Esophagus (tissue), 2 donors: ENCODE data around the gene SUMO4. TPM values are rescaled to one million over a fixed set of nuclear protein-coding genes. Genes with fewer than 3 reads are reported as not detected.

Experiments used
- H3K27ac ChIP-seq, 2 donors: one replicate each; pipeline ENCODE4 v1.5.1; 2013; ENCODE audit warnings: low read depth in 2 of 2, mild to moderate bottlenecking in 2 of 2, inconsistent platforms in 1 of 2, low read length in 1 of 2, moderate library complexity in 1 of 2
- H3K27me3 ChIP-seq, 2 donors: one replicate each; pipeline ENCODE4 v1.6.1; 2013; ENCODE audit warnings: low read length in 2 of 2, control low read depth in 1 of 2, mild to moderate bottlenecking in 1 of 2; ENCODE audit not compliant: insufficient read depth in 2 of 2, control insufficient read depth in 1 of 2
- H3K36me3 ChIP-seq, 2 donors: one replicate each; pipeline ENCODE4 v1.6.1; 2013; ENCODE audit warnings: low read length in 1 of 2; ENCODE audit not compliant: control insufficient read depth in 2 of 2, insufficient read depth in 2 of 2
- H3K4me1 ChIP-seq, 2 donors: one replicate each; pipeline ENCODE4 v1.6.1; 2013; ENCODE audit warnings: low read length in 1 of 2; ENCODE audit not compliant: control insufficient read depth in 2 of 2, insufficient read depth in 2 of 2
- H3K4me3 ChIP-seq, 2 donors: one replicate each; pipeline ENCODE4 v1.5.1; 2013; ENCODE audit warnings: low read length in 2 of 2, mild to moderate bottlenecking in 2 of 2, low read depth in 1 of 2, moderate library complexity in 1 of 2
- H3K9me3 ChIP-seq, 2 donors: one replicate each; pipeline ENCODE4 v1.6.1; 2013; ENCODE audit warnings: mild to moderate bottlenecking in 2 of 2, low read depth in 1 of 2, low read length in 1 of 2, moderate library complexity in 1 of 2; ENCODE audit not compliant: control insufficient read depth in 2 of 2, insufficient read depth in 1 of 2
- WGBS, 2 donors: extraction: QIAGEN DNeasy Blood & Tissue Kit; methylation state at CpG; one replicate each; pipeline ENCODE4 v1.1.7; 2013; 5-methylcytosine and 5-hydroxymethylcytosine counted together
- polyA plus RNA-seq, 2 donors: library from polyadenylated mRNA; stranded (reverse); fragments of 200-250 nt; gene quantifications; one replicate each; pipeline ENCODE4 v1.2.3, GENCODE V29; 2013
- donor health status: healthy with polysubstance abuse.
- donor health status: Bipolar disorder and iron deficiency.

Gene SUMO4
- polyA plus RNA-seq, 2 donors, result 0.24 TPM; not detected in 1

DNA sequence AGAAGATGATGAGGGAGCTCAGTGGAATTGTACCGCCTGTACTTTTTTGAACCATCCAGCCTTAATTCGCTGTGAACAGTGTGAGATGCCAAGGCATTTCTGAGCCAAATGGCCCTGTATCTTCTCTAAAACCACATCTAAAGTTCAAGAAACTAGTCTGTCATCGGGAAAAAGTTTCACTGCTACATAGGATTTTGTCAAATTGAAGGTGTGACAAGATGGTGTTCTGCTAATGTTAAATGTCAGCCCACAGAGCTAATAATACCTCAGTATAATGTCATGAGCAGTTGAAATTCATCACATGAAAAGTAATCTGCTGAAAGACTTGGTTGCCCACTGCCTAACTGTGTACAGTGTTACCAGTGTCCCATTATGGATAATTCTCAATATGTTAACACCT is 9.6 kb downstream of the SUMO4 start:
- Histone ChIP-seq H3K4me1 (no peaks in the 10 kb centered on the region), H3K27ac (no peak overlapping the region), H3K27me3 (no peaks in the 10 kb centered on the region), H3K9me3 (no peaks in the 10 kb centered on the region), H3K4me3 (no peak overlapping the region), H3K36me3 (peaks cover 0 to 4% of the 10 kb centered on the region in 2 donors)
- 94 to 97% methylated on average over 3 of the region's 3 CpGs for WGBS, 2 donors

DNA sequence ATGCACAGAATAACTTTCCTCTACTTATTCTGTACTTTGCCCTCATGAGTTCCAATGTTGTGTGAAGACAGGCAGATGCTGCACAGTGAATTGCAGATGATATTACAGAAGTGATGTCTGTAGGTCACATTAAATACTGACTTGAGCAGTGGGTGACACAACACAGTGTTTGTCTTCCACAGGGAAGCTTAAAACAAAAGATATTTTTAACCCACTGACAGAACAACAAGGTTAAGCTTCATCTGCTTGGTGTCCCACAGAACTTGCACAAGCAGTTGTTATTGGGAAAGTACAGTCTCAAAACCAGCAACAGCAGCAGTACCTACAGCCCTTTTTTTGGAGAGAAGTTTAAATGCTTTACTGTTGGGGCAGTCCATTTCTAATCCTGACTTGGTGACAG is 10.5 kb downstream of the SUMO4 start:
- H3K36me3 ChIP-seq, result peaks cover 0 to 4% of the 10 kb centered on the region in 2 donors
- H3K4me1 ChIP-seq, result no peaks in the 10 kb centered on the region
- no peaks in the 10 kb centered on the region for H3K9me3 ChIP-seq
- H3K27me3 ChIP-seq, result no peaks in the 10 kb centered on the region
- H3K4me3 ChIP-seq, result no peak overlapping the region
- H3K27ac ChIP-seq, result no peak overlapping the region

DNA sequence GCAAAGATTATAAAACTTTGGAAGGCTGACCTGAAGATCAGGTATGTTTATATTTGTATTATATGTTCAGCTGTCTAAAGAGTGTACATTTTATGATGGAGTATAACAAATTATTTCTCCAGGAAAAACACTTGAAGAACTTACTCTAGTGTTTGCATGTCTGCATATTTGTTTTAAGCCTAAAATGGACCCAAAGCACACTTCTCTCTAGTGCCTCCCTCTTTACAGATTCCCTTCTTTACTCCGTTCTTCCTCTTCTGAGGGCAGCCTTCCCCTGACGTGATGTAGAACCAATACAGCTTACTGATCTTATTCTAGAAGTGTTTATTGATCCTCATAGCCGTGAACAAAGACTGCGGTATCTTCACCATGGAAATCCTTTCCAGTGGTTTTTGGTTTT is 13.9 kb downstream of the SUMO4 start:
- H3K9me3 ChIP-seq, result no peaks in the 10 kb centered on the region
- H3K27me3 ChIP-seq, result no peaks in the 10 kb centered on the region
- H3K36me3 ChIP-seq, result peaks cover 0 to 4% of the 10 kb centered on the region in 2 donors
- no peak overlapping the region for H3K4me3 ChIP-seq
- WGBS, 2 donors, result 69 to 93% methylated on average over 4 of the region's 4 CpGs
- H3K4me1 ChIP-seq, result no peaks in the 10 kb centered on the region
- no peak overlapping the region for H3K27ac ChIP-seq

DNA sequence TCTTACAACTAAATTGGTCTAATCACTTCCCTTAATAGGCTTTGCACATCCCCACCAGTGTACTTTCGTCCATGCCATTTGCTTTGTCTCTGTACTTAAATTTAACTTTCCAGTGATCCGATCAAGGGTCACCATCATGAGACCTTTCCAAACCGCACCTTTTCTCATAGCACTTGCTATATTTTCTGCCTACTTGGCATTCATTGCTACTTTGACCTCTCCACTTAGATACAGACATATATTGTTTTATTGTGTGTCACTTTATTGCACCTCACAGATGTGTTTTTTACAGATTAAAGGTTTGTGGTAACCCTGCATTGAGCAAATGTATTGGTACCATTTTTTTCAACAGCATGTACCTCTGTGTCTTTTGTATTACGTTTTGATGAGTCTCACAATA is 14.8 kb downstream of the SUMO4 start:
- no peaks in the 10 kb centered on the region for H3K4me1 ChIP-seq
- no peaks in the 10 kb centered on the region for H3K9me3 ChIP-seq
- WGBS, 2 donors, result 90 to 93% methylated on average over 4 of the region's 4 CpGs
- peaks cover 0 to 3% of the 10 kb centered on the region in 2 donors for H3K36me3 ChIP-seq
- no peak overlapping the region for H3K4me3 ChIP-seq
- H3K27me3 ChIP-seq, result no peaks in the 10 kb centered on the region
- H3K27ac ChIP-seq, result no peak overlapping the region

DNA sequence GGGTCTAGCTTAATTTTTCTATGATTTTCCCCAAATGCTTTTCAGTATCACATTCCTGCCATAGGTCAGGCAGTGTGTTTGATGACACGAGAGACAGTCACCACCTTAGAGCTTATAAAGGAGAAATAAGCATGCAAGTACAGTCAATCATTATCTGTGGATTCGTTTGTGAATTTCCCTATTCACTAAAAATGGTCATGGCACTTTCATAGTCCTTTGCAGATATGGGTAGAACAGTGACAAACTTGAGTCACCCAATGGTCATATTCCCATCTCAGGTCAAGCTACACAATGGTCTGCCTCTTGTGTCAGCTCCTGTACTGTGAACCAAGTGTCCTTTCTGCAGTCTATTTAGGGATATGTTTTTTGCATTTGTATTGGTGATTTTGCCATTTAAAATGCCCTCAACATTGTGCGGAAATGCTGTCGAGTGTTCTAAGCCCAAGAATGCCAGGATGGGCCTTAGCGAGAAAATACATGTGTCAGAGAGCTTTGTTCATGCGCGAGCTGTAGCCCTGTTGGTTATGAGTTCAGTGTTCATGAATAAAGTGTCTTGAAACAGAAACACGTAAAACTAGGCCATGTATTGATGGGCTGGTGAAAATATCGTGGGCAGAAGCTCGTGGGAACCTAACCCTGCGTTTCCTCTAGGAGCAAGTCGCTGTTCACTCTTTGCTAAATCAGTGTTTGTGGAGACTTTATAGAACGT is 19.8 kb downstream of the SUMO4 start:
- Histone ChIP-seq H3K9me3 (no peaks in the 10 kb centered on the region), H3K4me1 (no peaks in the 10 kb centered on the region), H3K4me3 (no peak overlapping the region), H3K27ac (no peak overlapping the region), H3K27me3 (no peaks in the 10 kb centered on the region), H3K36me3 (no peaks in the 10 kb centered on the region)
- 83 to 87% methylated on average over 13 of the region's 13 CpGs for WGBS, 2 donors

DNA sequence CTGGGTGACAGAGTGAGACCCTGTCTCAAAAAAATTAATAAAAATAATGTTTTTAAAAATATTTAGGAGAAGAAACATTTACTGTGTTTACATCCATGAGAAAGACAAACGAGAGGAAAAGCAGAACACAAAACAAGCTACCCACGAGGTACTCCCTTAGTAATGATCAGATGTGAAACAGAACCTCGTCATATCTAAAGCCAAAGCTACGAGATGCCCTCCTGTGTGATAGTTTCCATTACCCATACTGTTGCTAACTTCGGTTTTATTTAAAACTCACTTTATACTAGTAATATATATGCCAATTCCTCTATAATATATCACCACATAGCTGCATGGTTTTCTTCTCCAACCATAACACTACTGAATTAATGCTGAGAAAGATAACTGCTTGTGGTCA is 21.1 kb downstream of the SUMO4 start:
- WGBS, 2 donors, result 74 to 77% methylated on average over 5 of the region's 5 CpGs
- H3K4me3 ChIP-seq, result no peak overlapping the region
- H3K36me3 ChIP-seq, result no peaks in the 10 kb centered on the region
- no peak overlapping the region for H3K27ac ChIP-seq
- no peaks in the 10 kb centered on the region for H3K27me3 ChIP-seq
- H3K4me1 ChIP-seq, result no peaks in the 10 kb centered on the region
- no peaks in the 10 kb centered on the region for H3K9me3 ChIP-seq

DNA sequence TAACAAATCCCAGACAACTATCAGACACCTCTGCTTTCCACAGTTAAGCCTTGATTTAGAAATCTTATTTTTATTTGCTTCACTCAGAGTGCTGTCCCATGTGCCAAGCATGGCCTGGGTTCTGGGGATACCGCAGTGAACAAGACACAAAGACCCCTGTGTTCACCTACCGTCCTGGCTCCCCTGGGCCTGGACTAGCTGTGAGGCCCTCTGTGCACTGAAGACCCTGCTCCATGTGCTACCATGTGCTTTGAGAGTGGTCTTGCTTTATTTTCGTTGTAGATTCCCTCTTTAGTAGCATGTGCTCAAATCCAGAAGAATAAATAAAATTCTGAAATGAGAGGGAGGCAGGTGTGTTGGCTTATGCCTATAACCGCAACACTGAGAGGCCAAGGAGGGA is 22.5 kb downstream of the SUMO4 start:
- H3K27me3 ChIP-seq, result no peaks in the 10 kb centered on the region
- H3K9me3 ChIP-seq, result no peaks in the 10 kb centered on the region
- H3K4me1 ChIP-seq, result no peaks in the 10 kb centered on the region
- no peak overlapping the region for H3K4me3 ChIP-seq
- no peak overlapping the region for H3K27ac ChIP-seq
- WGBS, 2 donors, result 89 to 90% methylated on average over 4 of the region's 4 CpGs
- H3K36me3 ChIP-seq, result no peaks in the 10 kb centered on the region

DNA sequence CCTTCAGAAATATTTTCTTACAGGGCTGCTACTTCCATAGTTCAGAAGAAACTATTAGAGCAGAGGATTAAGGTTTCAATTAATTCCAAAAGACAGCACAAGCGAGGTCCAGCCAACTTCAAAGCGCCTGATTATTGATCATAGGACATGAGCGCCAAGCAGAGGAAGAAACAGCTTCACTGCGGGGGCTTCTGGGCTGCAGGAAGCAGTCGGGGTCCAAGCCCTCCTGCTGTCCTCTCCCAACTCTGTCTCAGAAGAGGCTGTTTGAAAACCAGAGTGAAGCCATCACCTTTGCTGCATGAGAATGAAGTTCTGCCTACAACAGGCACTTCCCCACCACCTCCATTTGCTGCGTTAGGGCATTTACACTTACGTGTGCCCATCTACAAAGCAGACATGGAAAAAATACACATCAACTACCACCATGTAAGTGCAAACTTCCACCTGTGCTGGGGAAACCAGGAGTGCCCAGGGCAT is 23.9 kb downstream of the SUMO4 start:
- H3K4me3 ChIP-seq, result no peak overlapping the region
- no peaks in the 10 kb centered on the region for H3K36me3 ChIP-seq
- H3K27me3 ChIP-seq, result no peaks in the 10 kb centered on the region
- 51 to 55% methylated on average over 7 of the region's 7 CpGs for WGBS, 2 donors
- H3K27ac ChIP-seq, result no peak overlapping the region
- H3K9me3 ChIP-seq, result no peaks in the 10 kb centered on the region
- H3K4me1 ChIP-seq, result no peaks in the 10 kb centered on the region

DNA sequence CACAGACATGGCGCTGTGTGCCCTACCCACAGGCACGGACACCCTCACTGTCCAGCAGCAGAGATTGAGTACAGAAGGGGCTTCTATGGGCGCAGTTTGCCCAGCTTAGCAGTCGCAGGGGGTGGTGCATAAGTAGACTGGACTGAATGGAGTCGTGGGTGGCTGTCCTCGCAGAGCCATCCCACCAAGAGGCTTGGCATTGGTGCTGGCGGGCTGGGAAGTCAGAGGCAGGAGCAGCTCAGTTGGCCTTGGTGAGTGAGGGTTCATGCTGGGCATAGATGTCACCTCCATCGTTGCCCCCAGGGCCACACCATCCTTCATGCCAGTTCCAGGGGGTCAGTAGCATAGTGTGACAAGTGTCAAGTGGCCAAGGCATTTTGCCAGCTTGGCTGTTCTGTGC is 25.2 kb downstream of the SUMO4 start:
- Histone ChIP-seq H3K27ac (no peak overlapping the region), H3K9me3 (no peaks in the 10 kb centered on the region), H3K4me3 (no peak overlapping the region), H3K36me3 (no peaks in the 10 kb centered on the region), H3K4me1 (no peaks in the 10 kb centered on the region), H3K27me3 (no peaks in the 10 kb centered on the region)
- 82 to 95% methylated on average over 8 of the region's 8 CpGs for WGBS, 2 donors

DNA sequence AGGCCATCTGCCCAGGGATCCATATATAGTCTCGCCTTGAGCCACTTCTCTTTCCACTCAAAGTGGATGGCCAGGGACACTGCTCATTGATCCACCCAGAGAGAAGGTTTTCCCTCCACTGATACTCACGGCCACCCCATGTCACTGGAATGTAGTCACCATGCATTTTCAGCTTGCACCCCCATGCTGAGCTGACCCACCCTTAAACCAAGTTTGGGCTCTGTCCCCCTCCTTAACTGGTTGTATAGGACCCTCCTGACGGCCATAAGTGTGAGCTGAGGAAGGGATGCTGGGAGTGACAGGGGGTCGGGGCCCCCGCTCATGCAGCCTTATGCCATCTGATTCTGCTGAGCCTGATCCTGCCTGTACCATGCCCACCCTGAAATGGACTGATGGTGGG is 25.7 kb downstream of the SUMO4 start:
- H3K4me3 ChIP-seq, result no peak overlapping the region
- no peaks in the 10 kb centered on the region for H3K36me3 ChIP-seq
- no peaks in the 10 kb centered on the region for H3K9me3 ChIP-seq
- no peaks in the 10 kb centered on the region for H3K27me3 ChIP-seq
- no peaks in the 10 kb centered on the region for H3K4me1 ChIP-seq
- H3K27ac ChIP-seq, result no peak overlapping the region
- WGBS, 2 donors, result 91 to 95% methylated on average over 5 of the region's 5 CpGs
